Activated T-helper 1 cell treated with Interleukin-2 at 50 U/mL for 16 hours (primary cell): ENCODE results near the gene CNOT2.

Source experiments
- DNase-seq: peaks from one replicate; pipeline ENCODE4 v3.0.0-alpha.2; 2020; ENCODE audit warnings: low read depth

Gene CNOT2

GRCh38 chr12:70305794-70306193 is 62.6 kb downstream of the CNOT2 start:
- no peak for DNase-seq

DNA sequence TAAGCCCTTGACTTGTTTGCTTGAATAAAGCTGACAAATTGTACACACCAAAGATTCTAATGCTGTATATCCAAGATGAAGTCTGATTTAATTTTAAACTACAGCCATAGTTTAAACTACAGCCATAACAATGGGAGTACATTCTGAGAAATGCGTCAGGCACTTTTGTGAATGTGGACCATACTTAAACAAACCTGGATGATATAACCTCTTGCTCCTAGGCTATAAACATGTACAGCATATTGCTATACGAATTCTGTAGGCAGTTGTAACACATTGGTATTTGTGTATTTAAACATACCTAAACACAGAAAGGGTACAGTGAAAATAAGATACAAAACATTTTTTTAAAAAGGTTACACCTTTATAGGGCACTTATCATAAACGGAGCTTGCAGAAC is 63.4 kb downstream of the CNOT2 start:
- no peak for DNase-seq

GRCh38 chr12:70307868-70308267 is 64.6 kb downstream of the CNOT2 start:
- DNase-seq: no peak

- no peak for DNase-seq
Measured at GRCh38 chr12:70309348-70309747, 66.1 kb downstream of the CNOT2 start.

DNA sequence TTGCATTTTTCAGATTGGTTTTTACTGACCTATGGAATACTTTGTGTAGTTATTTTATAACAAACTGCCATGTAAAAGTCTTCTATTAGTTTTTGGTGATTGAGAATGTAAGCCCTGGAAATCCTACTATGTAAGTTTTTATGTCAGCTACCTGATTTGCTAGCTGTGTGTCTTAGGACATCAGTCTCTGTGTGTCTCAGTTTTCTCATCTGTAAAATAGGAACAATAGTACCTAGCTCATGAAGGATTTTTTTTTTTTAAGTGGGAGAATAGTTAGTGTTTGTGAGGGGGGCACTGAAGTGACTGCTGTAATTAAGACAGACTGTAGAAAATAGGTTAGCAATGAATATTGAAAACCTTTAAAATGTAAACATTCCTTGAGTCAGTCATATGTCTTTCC is 70.9 kb downstream of the CNOT2 start:
- no peak for DNase-seq

- DNase-seq: no peak
Measured at GRCh38 chr12:70317781-70318180, 74.5 kb downstream of the CNOT2 start.

DNA sequence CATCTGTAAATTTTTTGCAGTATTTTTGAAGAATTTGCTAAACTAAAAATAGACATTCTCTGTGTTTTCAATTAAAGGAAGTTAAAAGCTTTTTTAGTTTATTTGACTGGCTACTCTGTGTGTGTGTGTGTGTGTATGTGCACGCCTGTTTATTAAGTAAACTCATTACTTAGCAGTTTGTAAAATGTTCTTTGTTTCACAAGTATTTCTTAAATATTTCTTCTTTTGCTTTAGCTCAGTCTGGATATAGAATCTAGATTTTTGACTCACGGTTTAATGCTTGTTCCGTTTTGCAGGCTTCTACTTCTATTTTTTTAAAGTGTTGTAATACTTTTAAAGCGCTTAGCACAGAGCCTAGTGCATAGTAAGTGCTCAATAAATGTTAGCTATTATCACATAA is 76.4 kb downstream of the CNOT2 start:
- DNase-seq: no peak

DNA sequence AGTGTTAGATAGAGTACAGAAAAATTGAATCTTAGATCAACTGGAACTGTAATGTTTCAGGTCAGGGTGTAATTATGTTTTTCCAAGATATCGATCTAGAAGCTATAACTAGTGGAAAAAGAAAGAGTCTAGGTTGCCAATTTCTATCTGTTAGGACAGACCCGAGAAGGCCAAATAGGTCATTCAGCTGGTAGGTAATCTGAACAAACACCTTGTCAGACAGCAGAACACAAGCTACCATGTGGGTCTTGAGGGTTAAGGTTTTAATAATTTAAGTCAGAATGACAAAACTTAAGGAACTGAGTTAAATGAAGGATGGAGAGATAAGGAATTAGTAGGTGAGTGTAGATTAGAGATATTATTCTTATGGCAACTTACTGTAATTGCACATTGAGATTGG is 78.0 kb downstream of the CNOT2 start:
- DNase-seq: no peak

- no peak for DNase-seq
Measured at GRCh38 chr12:70327541-70327940, 84.3 kb downstream of the CNOT2 start.

- DNase-seq: no peak
Measured at GRCh38 chr12:70329728-70330127, 86.5 kb downstream of the CNOT2 start.

DNA sequence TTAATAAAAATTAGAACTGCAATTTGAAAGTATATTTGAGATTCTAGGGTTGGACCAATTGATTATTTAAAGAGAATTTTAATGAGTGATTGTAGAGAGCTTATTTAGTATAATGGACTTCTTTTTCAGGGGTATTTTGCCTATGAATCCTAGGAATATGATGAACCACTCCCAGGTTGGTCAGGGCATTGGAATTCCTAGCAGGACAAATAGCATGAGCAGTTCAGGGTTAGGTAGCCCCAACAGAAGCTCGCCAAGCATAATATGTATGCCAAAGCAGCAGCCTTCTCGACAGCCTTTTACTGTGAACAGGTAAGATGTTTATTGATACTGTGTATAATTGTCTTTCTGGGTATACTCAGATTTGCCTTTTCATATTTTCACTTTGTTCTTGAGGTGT is 86.9 kb downstream of the CNOT2 start:
- no peak for DNase-seq

DNA sequence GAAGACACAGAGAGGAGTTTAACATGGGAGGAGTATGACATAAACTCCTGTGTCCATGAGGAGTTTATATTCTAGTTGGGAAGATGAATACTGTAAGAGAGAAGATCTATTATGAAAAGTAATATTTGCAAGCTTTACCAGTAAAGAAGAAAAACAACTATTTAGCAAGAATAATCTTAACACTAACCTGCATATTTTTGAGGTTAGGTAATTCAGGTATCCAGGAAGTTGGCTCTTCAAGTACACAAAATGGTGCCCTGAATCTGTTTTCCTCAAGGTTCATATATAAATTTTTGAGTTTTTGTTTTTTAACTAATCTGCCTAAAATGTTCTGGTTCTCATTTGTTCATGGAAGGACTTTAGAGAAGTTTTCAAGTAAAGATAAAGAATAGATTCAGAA is 89.0 kb downstream of the CNOT2 start:
- DNase-seq: no peak

DNA sequence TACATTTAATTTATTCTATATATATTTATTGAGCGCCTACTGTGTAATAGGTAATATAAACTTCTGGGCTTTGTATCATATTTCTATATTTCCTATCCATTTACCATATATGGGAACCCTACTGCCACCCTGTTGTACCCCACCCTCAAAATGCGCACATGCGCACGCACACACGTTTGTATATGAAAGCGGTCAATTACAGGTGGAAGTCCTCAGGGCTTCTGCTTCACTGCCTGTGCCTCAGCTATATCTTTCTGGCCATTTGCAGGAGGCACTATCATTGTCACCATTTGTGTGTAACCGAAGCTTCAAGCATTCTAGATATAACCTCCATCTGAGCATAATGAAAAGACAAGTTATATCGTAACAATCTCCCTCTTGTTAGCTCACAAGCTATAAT is 91.5 kb downstream of the CNOT2 start:
- no peak for DNase-seq

DNA sequence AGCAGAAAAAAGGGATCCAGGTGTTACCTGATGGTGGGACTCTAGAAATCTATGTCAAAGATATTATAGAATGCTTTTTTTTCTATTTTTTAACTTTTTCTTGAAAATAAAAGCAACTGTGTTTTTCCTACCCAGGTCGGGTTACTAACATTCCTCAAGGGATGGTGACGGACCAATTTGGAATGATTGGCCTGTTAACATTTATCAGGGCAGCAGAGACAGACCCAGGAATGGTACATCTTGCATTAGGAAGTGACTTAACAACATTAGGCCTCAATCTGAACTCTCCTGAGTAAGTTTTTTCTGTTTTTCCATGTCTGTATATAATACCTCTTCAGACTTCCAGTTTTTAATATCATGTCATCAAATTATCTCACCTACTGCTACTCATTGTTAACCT is 95.3 kb downstream of the CNOT2 start:
- DNase-seq: no peak

GRCh38 chr12:70351076-70351475 is 107.8 kb downstream of the CNOT2 start:
- no peak for DNase-seq

GRCh38 chr12:70353780-70354660 is 110.8 kb downstream of the CNOT2 start:
- DNase-seq: no peak

DNA sequence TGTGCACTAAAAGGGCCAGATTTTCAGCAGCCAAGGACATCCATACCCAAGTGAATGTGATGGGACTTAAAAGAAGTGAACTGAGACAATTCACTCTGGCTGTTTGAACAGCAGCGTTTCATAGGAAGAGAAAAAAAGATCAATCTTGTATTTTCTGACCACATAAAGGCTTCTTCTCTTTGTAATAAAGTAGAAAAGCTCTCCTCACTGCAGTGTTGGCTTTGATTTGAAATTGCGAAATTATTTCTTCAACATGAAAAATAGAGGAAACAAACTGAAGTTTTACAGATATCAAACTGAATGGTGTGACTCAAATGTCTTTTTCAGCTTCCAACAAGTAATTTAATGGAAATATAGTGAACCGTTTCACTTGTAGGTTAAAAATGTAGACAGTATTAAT is 111.6 kb downstream of the CNOT2 start:
- no peak for DNase-seq

DNA sequence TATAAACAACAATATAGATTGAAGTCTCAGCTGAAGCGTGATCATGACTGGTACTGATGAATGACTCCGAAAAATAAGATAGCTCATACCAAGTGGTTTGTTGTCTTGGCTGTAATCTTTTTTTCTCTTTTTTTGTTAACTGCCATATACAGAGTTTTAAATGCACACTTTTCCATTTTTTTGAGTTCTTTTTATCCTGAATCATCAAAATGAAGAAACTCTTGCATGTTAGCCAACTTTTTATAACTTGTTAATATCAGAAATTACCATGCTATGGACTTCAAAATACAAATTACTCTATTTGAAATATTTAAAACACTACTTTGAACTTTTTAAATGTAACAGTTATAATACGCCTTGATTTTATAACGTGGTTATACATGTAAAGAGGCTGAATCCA is 112.7 kb downstream of the CNOT2 start:
- no peak for DNase-seq

- DNase-seq: no peak
Measured at GRCh38 chr12:70359458-70360197, 116.4 kb downstream of the CNOT2 start.

DNA sequence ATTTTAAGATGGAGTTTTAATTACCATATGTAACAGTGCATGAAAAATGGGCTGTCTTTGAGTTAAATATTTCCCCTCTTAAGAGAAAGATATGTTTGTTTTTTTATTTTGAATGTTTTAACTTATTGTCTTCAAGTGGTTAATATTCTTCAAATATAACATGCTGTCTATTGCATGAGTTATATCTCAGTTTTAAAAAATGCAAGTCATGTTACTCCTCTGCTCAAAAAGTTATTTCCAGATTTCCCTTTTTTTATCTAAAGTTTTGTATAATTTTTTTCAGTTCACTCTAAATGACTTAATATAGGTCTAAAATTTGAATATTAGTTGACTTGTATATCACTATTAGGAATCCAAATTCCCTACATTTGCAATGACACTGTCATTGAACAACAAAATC is 117.0 kb downstream of the CNOT2 start:
- no peak for DNase-seq

GRCh38 chr12:70364695-70365397 is 121.6 kb downstream of the CNOT2 start:
- no peak for DNase-seq

- DNase-seq: no peak
Measured at GRCh38 chr12:70365398-70365647, 122.1 kb downstream of the CNOT2 start.
